DND-41 (cell line): Measurements from ENCODE around the gene MKNK2.

Source experiments
- ATAC-seq: fragments of 200-7000 bp; cut with Tn5 transposase; 3 replicates; pipeline ENCODE4 v1.9.1; 2021; ENCODE audit warnings: low read depth; ENCODE audit not compliant: insufficient read depth
- DNase-seq: peaks from one replicate; pipeline ENCODE4 v3.0.0-alpha.2; 2020
- H2AFZ ChIP-seq: 2 replicates; pipeline ENCODE4 v1.6.0; 2012; ENCODE audit warnings: low read depth, low read length
- H3K27ac ChIP-seq: 2 replicates; pipeline ENCODE4 v1.5.1; 2012; ENCODE audit warnings: low read length, inconsistent platforms
- H3K27me3 ChIP-seq: fragments of 200-600 bp; sonication (generic); 2 replicates; pipeline ENCODE4 v1.6.0; 2012; ENCODE audit warnings: low read length, mild to moderate bottlenecking, inconsistent platforms; ENCODE audit not compliant: insufficient read depth, poor library complexity
- H3K36me3 ChIP-seq: 2 replicates; pipeline ENCODE4 v1.5.1; 2012; ENCODE audit warnings: low read length, inconsistent platforms; ENCODE audit not compliant: insufficient read depth
- H3K4me1 ChIP-seq: 2 replicates; pipeline ENCODE4 v1.5.1; 2012; ENCODE audit warnings: mild to moderate bottlenecking, low read length; ENCODE audit not compliant: insufficient read depth
- H3K4me2 ChIP-seq: 2 replicates; pipeline ENCODE4 v1.6.0; 2012; ENCODE audit warnings: mild to moderate bottlenecking, moderate library complexity, low read length, inconsistent platforms; ENCODE audit not compliant: insufficient read depth
- H3K4me3 ChIP-seq, 2 experiments: fragments of 200-600 bp in 1 of 2; shearing (Covaris generic) in 1 of 2; 2 replicates each; pipeline ENCODE4 v1.5.1; 2012 to 2016; ENCODE audit warnings: inconsistent platforms in 2 of 2, low read length in 2 of 2, mild to moderate bottlenecking in 2 of 2, low read depth in 1 of 2, moderate library complexity in 1 of 2
- H3K79me2 ChIP-seq: 2 replicates; pipeline ENCODE4 v1.6.0; 2012; ENCODE audit warnings: low read length, inconsistent platforms; ENCODE audit not compliant: insufficient read depth
- H3K9ac ChIP-seq: 2 replicates; pipeline ENCODE4 v1.6.0; 2012; ENCODE audit warnings: low read depth, mild to moderate bottlenecking, inconsistent platforms, low read length, moderate library complexity
- H3K9me3 ChIP-seq: 2 replicates; pipeline ENCODE4 v1.5.1; 2012; ENCODE audit warnings: low read length, moderate library complexity, mild to moderate bottlenecking, inconsistent platforms; ENCODE audit not compliant: insufficient read depth, severe bottlenecking
- H4K20me1 ChIP-seq: 2 replicates; pipeline ENCODE4 v1.6.0; 2012; ENCODE audit warnings: low read length; ENCODE audit not compliant: insufficient read depth
- CTCF ChIP-seq: IDR thresholded peaks from 2 replicates; pipeline ENCODE4 v1.5.1; 2012; ENCODE audit warnings: borderline replicate concordance, low read length, moderate library complexity, mild to moderate bottlenecking; ENCODE audit not compliant: poor library complexity, severe bottlenecking; ENCODE audit errors: extremely low read depth
- EZH2 ChIP-seq: IDR thresholded peaks from 3 replicates; pipeline ENCODE4 v1.6.1; 2012; ENCODE audit warnings: borderline replicate concordance, low read depth, mild to moderate bottlenecking, moderate library complexity, low read length, inconsistent platforms; ENCODE audit not compliant: severe bottlenecking

Gene MKNK2

DNA sequence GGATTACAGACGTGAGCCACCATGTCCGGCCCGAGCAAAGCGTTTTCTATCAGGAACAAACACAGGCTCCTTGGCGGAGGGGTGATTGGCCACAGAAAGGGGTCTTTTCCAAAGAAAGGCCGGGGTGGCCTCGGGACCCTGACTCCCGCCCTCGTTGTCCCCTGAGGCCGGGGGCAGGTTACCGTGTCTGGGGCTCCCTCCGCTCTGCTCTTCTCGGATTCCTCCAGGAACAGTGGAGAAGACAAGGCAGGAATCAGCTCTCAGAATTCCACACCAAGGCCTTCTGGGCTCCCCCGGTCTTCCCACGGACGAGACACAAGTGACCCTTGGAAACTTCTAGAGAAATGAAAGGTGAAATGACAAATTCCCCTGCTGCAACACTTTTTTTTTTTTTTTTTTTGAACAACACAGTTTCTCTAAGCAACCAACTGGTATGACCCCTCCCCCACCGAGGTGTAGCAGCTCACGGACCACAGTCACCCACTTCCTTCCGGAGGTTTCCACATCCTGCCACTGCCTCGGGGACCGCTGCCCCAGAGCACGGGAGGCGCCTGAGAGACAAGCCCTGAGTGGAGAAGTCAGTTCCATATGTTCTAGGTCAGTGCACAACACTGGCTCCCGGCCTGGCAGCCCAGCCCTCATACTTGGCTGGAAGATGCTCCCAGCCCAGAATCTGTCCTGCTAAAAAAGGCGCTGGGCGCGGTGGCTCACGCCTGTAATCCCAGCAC, 34.1 kb upstream of the MKNK2 start:
- Histone ChIP-seq H3K79me2 (peaks cover 87% of the 10 kb centered on the region), H3K27ac (peak overlapping the region; percentile 95), H3K4me2 (peak overlapping the region; percentile 74), H3K36me3 (peaks cover 55% of the 10 kb centered on the region), H4K20me1 (peaks cover 35% of the 10 kb centered on the region), H3K27me3 (no peaks in the 10 kb centered on the region), H3K9me3 (no peaks in the 10 kb centered on the region), H3K4me3 (peak overlapping the region; percentile 34 to 67), H3K9ac (peak overlapping the region; percentile 86), H2AFZ (no peak overlapping the region), H3K4me1 (peaks cover 97% of the 10 kb centered on the region)
- peak; percentile 98 for DNase-seq
- no peak for TF ChIP-seq CTCF
- TF ChIP-seq EZH2, result no peak
- ATAC-seq, result peak; percentile 69

GRCh38 chr19:2083174-2083854, 32.3 kb upstream of the MKNK2 start:
- H3K4me2 ChIP-seq, result peak overlapping the region; percentile 74
- DNase-seq (peak; percentile 92), ATAC-seq (peak; percentile 66)
- peak overlapping the region; percentile 86 for H3K9ac ChIP-seq
- peak overlapping the region; percentile 34 to 67 for H3K4me3 ChIP-seq
- H4K20me1 ChIP-seq, result peaks cover 53% of the 10 kb centered on the region
- H3K4me1 ChIP-seq, result peaks cover 92% of the 10 kb centered on the region
- no peak overlapping the region for H2AFZ ChIP-seq
- peaks cover 63% of the 10 kb centered on the region for H3K36me3 ChIP-seq
- no peaks in the 10 kb centered on the region for H3K9me3 ChIP-seq
- peaks cover 89% of the 10 kb centered on the region for H3K79me2 ChIP-seq
- H3K27me3 ChIP-seq, result no peaks in the 10 kb centered on the region
- TF ChIP-seq EZH2, result no peak
- no peak for TF ChIP-seq CTCF
- peak overlapping the region; percentile 95 for H3K27ac ChIP-seq

DNA sequence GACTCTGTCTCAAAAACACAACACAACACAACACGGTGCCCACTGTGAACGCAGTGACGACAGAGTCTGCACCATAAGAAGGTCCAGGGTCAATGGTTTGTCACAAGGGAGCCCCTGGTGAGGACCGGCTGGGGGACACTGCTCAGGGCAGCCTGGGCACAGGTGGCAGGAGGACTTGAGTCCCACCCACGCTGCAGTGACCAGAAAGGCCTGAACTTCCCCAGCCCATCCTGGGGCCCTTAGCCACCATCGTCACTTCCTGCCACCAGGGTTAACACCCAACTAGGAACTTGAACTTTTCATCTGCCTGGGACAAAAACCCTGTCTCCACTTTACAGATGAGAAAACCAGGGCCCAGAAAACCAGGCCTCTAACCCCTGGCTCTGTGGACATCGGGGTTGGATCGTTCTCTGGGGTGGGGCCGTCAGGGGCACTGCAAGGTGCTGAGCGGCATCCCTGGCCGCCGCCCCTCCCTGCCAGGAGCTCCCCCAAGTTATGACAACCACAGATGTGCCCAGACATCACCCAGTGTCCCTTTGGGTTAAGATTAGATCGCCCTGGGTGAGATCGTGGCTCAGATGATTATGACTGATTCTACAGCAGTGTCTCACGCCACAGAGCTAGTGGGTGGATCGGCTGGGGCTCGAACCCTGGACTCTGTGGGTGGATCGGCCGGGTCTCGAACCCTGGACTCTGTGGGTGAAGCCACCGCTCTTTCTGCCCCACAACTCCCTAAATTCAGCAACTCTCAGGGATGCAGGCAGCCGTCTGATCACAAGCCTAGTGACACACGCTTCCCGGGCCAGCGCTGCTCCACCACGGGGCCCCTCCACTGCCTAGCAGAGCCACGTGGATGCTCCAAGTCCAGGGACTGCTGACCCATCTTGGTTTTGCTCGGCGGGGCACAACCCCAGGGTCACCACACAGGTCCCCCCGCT, 31.1 kb upstream of the MKNK2 start:
- H4K20me1 ChIP-seq, result peaks cover 64% of the 10 kb centered on the region
- H3K27ac ChIP-seq, result peak overlapping the region; percentile 95
- H3K4me2 ChIP-seq, result peak overlapping the region; percentile 74
- no peaks in the 10 kb centered on the region for H3K9me3 ChIP-seq
- peak overlapping the region; percentile 86 for H3K9ac ChIP-seq
- ATAC-seq, result no peak
- no peak overlapping the region for H2AFZ ChIP-seq
- TF ChIP-seq CTCF, result no peak
- TF ChIP-seq EZH2, result no peak
- peaks cover 90% of the 10 kb centered on the region for H3K79me2 ChIP-seq
- peak overlapping the region; percentile 34 to 67 for H3K4me3 ChIP-seq
- peaks cover 85% of the 10 kb centered on the region for H3K4me1 ChIP-seq
- DNase-seq, result no peak
- H3K36me3 ChIP-seq, result peaks cover 75% of the 10 kb centered on the region
- no peaks in the 10 kb centered on the region for H3K27me3 ChIP-seq
